Ramos (cell line): Measurements from ENCODE around the gene QDPR.

ENCODE experiments used
- in situ Hi-C: fragments of 300-500 bp; cut with MboI; formaldehyde crosslinking; loops from one replicate; pipeline ENCODE4 v1.14.3; 2022; ENCODE audit warnings: low sequenced_read_pairs; ENCODE audit not compliant: unreplicated experiment

QDPR gene

GRCh38 chr4:17494258-17495190, 17.4 kb downstream of the QDPR start:
- in situ Hi-C loops = no loop called here

GRCh38 chr4:17493619-17494018, 18.3 kb downstream of the QDPR start:
- in situ Hi-C loops = no loop called here

GRCh38 chr4:17492876-17493275, 19.0 kb downstream of the QDPR start:
- in situ Hi-C loops = no loop called here

GRCh38 chr4:17492058-17492741, 19.7 kb downstream of the QDPR start:
- in situ Hi-C loops = no loop called here

GRCh38 chr4:17491196-17491595, 20.7 kb downstream of the QDPR start:
- in situ Hi-C loops = no loop called here

- in situ Hi-C loops = no loop called here
Observed at GRCh38 chr4:17490575-17491059, 21.3 kb downstream of the QDPR start.

- in situ Hi-C loops = no loop called here
Observed at GRCh38 chr4:17489721-17490120, 22.2 kb downstream of the QDPR start.

GRCh38 chr4:17489123-17489522, 22.8 kb downstream of the QDPR start:
- in situ Hi-C loops = no loop called here

- in situ Hi-C loops = no loop called here
Observed at GRCh38 chr4:17482716-17483115, 29.2 kb downstream of the QDPR start.

- in situ Hi-C loops = no loop called here
Observed at GRCh38 chr4:17480955-17481354, 30.9 kb downstream of the QDPR start.

GRCh38 chr4:17480210-17480927, 31.5 kb downstream of the QDPR start:
- in situ Hi-C loops = no loop called here

- in situ Hi-C loops = no loop called here
Observed at GRCh38 chr4:17477774-17478472, 34.0 kb downstream of the QDPR start.

GRCh38 chr4:17476853-17477252, 35.0 kb downstream of the QDPR start:
- in situ Hi-C loops = no loop called here

- in situ Hi-C loops = no loop called here
Observed at GRCh38 chr4:17475481-17475880, 36.4 kb downstream of the QDPR start.

- in situ Hi-C loops = loop anchor here (25.0 kb wide), 2 partner anchors 683 to 1183 kb away; no protein-coding TSS in a partner anchor
Observed at GRCh38 chr4:17469931-17470674, 41.8 kb downstream of the QDPR start.

- in situ Hi-C loops = loop anchor here (25.0 kb wide), 2 partner anchors 681 to 1181 kb away; no protein-coding TSS in a partner anchor
Observed at GRCh38 chr4:17468619-17469221, 43.2 kb downstream of the QDPR start.

- in situ Hi-C loops = loop anchor here (25.0 kb wide), 2 partner anchors 676 to 1176 kb away; no protein-coding TSS in a partner anchor
Observed at GRCh38 chr4:17463606-17464005, 48.3 kb downstream of the QDPR start.

- in situ Hi-C loops = loop anchor here (5.0 to 25.0 kb wide), 3 partner anchors 103 to 1163 kb away; no protein-coding TSS in a partner anchor
Observed at GRCh38 chr4:17450269-17450804, 61.6 kb downstream of the QDPR start.
